Amniotic epithelial cell (primary cell): ENCODE results near the gene SMIM15.

Experiments used
- DNase-seq: peaks from one replicate; pipeline ENCODE4 v3.0.0-alpha.2; 2010; ENCODE audit warnings: low read depth

SMIM15 gene

GRCh38 chr5:61159836-61160235 lies 2.4 kb downstream of the SMIM15 start:
- DNase-seq: no peak

- DNase-seq: no peak
These were observed 3.2 kb downstream of the SMIM15 start for GRCh38 chr5:61159070-61159469.

GRCh38 chr5:61151893-61152292 lies 10.4 kb downstream of the SMIM15 start:
- no peak for DNase-seq

GRCh38 chr5:61148515-61148914 lies 13.8 kb downstream of the SMIM15 start:
- DNase-seq: no peak

- no peak for DNase-seq
These were observed 19.5 kb downstream of the SMIM15 start for GRCh38 chr5:61142811-61143210.

GRCh38 chr5:61142391-61142790 lies 19.9 kb downstream of the SMIM15 start:
- no peak for DNase-seq

GRCh38 chr5:61141801-61142200 lies 20.5 kb downstream of the SMIM15 start:
- DNase-seq: no peak

GRCh38 chr5:61139931-61140330 lies 22.3 kb downstream of the SMIM15 start:
- DNase-seq: no peak

GRCh38 chr5:61139094-61139873 lies 23.0 kb downstream of the SMIM15 start:
- no peak for DNase-seq

- no peak for DNase-seq
These were observed 24.4 kb downstream of the SMIM15 start for GRCh38 chr5:61137835-61138234.

GRCh38 chr5:61132559-61132958 lies 29.7 kb downstream of the SMIM15 start:
- peak; percentile 53 for DNase-seq

- DNase-seq: no peak
These were observed 32.0 kb downstream of the SMIM15 start for GRCh38 chr5:61130289-61130688.

- DNase-seq: no peak
These were observed 39.1 kb downstream of the SMIM15 start for GRCh38 chr5:61123145-61123544.

- no peak for DNase-seq
These were observed 41.7 kb downstream of the SMIM15 start for GRCh38 chr5:61120534-61120933.

- DNase-seq: no peak
These were observed 43.2 kb downstream of the SMIM15 start for GRCh38 chr5:61119066-61119465.

- no peak for DNase-seq
These were observed 46.3 kb downstream of the SMIM15 start for GRCh38 chr5:61115968-61116367.

GRCh38 chr5:61114441-61114840 lies 47.8 kb downstream of the SMIM15 start:
- no peak for DNase-seq
